ENCODE results near the gene CA5B.
A peak's percentile ranks its signal among the peaks of the same experiment; 100 is the strongest.
"Not testable (repeated sequence)": the region's sequence is repeated elsewhere in the genome, so short reads cannot be mapped to it uniquely, and the experiment has no call there.

Gene CA5B

GRCh38 chrX:15744181-15744867 lies 6.3 kb downstream of the CA5B start:
- no peak for TF ChIP-seq ZFX (IDR thresholded peaks at IDR 0.05)
- TF ChIP-seq, protein P1, sequence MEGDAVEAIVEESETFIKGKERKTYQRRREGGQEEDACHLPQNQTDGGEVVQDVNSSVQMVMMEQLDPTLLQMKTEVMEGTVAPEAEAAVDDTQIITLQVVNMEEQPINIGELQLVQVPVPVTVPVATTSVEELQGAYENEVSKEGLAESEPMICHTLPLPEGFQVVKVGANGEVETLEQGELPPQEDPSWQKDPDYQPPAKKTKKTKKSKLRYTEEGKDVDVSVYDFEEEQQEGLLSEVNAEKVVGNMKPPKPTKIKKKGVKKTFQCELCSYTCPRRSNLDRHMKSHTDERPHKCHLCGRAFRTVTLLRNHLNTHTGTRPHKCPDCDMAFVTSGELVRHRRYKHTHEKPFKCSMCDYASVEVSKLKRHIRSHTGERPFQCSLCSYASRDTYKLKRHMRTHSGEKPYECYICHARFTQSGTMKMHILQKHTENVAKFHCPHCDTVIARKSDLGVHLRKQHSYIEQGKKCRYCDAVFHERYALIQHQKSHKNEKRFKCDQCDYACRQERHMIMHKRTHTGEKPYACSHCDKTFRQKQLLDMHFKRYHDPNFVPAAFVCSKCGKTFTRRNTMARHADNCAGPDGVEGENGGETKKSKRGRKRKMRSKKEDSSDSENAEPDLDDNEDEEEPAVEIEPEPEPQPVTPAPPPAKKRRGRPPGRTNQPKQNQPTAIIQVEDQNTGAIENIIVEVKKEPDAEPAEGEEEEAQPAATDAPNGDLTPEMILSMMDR (conservative IDR thresholded peaks at IDR 0.05), result no peak
- H3K27ac ChIP-seq, result peak overlapping the region; percentile 18; the same call in 1 of the 2 replicates

GRCh38 chrX:15745179-15745578 lies 7.1 kb downstream of the CA5B start:
- H3K27ac ChIP-seq, result no peak overlapping the region
- TF ChIP-seq, protein P1 (conservative IDR thresholded peaks at IDR 0.05), result no peak
- no peak for TF ChIP-seq ZFX (IDR thresholded peaks at IDR 0.05)

DNA sequence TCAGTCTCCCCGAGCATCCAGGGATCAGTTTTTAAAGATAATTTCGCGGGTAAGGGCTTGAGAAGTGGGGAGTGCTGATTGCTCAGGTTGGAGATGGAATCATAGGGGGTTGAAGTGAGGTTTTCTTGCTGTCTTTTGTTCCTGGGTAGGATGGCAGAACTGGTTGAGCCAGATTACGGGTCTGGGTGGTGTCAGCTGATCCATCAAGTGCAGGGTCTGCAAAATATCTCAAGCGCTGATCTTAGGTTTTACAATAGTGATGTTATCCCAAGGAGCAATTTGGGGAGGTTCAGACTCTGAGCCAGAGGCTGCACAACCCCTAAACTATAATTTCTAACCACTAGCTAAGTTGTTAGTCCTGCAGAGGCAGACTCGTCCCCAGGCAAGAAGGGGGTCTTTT lies 8.6 kb downstream of the CA5B start:
- H3K27ac ChIP-seq, result not testable (repeated sequence)

DNA sequence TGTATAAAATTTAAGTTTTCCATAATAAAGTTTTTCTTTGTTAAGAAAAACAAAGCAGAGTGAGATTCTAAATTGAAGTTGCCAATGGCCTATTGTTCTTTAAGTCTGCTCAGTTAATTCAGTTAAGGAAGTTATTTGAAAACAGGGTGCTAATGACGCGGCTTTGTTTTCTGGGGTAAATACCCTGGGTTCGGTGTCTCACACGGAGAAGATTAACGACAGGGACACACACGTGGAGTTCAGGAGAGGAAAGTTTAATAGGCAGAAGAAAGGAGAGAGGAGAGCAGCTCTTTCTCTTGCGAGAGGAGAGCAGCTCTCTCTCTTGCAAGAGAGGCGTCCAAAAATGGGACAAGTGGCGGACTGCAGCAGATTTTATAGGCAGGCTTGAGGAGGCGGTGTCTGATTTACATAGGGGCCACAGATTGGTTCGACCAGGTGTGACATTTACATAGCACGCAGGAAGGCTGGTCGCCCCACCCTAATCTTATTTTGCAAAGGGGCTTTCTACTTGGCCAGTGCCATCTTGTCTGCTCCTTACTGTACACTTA lies 9.6 kb downstream of the CA5B start:
- H3K27ac ChIP-seq, result no peak overlapping the region

DNA sequence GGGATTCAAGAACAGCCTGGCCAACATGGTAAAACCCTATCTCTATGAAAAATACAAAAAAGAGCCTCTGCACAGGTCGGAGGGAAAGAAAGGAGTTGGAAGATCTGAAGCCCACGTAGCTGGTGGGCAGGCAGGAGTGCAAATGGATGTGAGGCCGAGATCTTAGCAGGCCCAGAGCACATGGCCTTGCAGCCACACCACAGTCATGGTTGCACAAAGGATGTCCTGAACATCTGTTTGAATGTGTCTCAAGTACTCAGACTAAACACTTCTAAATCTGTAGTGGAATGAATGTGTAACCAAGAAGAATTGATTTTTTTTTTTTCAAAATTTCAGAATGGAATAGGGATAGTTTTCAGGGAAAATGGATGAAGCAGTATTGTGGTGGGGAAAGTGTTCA lies 10.8 kb downstream of the CA5B start:
- TF ChIP-seq ZFX (IDR thresholded peaks at IDR 0.05), result no peak
- TF ChIP-seq, protein P1 (conservative IDR thresholded peaks at IDR 0.05), result no peak
- no peak overlapping the region for H3K27ac ChIP-seq

More for the DNA sequence above, 9.6 kb downstream of the CA5B start:
- TF ChIP-seq, protein P1 (conservative IDR thresholded peaks at IDR 0.05), result no peak
- TF ChIP-seq ZFX (IDR thresholded peaks at IDR 0.05), result no peak

DNA sequence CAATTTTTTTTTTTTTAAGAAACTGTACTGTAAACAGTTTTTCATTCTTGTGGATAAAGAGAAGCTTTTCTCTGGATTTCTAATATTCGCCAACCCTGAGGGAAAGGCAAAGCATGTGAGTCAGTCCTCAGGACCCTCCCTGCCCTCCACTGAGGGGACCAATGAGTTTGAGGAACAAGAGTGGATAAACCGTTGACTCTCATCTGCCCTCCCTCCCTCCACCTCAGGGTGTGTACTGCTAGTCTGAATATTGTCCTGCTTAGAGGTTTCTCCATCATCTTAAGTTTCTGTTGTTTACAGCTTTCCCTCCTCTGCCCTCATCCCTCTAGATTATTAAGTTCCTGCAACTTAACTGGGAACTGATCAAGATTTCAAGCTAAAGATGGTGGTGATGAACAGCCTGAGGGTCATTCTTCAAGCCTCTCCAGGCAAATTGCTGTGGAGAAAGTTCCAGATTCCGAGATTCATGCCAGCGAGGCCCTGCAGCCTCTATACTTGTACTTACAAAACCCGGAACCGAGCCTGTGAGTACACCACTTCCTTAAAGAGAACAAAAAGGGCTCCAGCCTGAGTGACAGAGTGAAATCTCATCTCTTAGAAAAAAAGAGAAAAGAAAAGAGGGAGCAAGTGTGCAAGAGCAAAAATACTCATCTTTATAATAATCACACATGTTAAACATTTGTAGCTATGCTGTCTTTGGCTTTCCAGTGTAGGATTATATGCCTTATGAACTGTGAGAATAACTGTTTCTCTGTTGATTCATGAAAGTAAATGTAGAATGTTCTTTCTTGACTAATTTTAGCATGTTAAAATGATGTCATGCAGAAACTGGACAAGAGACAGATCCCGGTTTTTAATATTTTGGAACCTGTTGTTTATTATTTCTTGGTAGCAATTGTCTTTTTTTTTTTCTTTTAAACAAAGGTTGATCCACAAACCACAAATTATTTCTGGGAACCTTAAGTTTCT lies 11.9 kb downstream of the CA5B start:
- no peak overlapping the region for H3K27ac ChIP-seq
- TF ChIP-seq ZFX (IDR thresholded peaks at IDR 0.05), result no peak
- TF ChIP-seq, protein P1 (conservative IDR thresholded peaks at IDR 0.05), result no peak

DNA sequence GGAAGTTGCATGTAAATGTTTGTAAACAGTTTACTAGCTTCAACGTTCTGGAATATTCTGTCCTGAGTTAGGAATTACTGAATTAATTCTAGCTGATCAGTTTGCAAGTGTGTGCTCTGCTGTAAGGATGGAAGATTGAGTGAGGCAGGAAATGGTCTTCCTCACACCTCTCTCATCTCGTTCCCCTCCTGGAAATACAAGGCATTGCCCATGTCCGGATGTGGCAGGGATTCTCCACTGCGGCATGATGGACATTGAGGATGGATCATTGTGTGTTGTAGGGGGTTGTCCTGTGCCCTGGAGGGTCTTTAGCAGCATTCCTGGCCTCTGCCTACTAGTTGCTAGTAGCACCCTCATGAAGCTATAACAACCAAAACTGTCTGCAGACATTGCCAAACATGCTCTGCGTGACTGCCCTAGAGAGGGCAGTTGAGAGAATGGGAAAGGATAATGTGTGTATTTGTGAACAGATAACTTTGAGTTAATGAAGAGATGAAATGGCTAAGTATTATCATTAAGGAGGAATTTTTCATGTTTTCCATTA lies 12.6 kb downstream of the CA5B start:
- H3K27ac ChIP-seq, result no peak overlapping the region
- TF ChIP-seq, protein P1 (conservative IDR thresholded peaks at IDR 0.05), result no peak
- TF ChIP-seq ZFX (IDR thresholded peaks at IDR 0.05), result no peak
